OCI-M2 (cell line): ENCODE data around the gene LIMCH1.
"Not testable (repeated sequence)": the region's sequence is repeated elsewhere in the genome, so short reads cannot be mapped to it uniquely, and the experiment has no call there.

ENCODE experiments used
- DNase-seq: peaks from one replicate; lab custom pipeline; 2025; ENCODE audit not compliant: unreplicated experiment; lab: John Stamatoyannopoulos, UW

The LIMCH1 gene, protein sequence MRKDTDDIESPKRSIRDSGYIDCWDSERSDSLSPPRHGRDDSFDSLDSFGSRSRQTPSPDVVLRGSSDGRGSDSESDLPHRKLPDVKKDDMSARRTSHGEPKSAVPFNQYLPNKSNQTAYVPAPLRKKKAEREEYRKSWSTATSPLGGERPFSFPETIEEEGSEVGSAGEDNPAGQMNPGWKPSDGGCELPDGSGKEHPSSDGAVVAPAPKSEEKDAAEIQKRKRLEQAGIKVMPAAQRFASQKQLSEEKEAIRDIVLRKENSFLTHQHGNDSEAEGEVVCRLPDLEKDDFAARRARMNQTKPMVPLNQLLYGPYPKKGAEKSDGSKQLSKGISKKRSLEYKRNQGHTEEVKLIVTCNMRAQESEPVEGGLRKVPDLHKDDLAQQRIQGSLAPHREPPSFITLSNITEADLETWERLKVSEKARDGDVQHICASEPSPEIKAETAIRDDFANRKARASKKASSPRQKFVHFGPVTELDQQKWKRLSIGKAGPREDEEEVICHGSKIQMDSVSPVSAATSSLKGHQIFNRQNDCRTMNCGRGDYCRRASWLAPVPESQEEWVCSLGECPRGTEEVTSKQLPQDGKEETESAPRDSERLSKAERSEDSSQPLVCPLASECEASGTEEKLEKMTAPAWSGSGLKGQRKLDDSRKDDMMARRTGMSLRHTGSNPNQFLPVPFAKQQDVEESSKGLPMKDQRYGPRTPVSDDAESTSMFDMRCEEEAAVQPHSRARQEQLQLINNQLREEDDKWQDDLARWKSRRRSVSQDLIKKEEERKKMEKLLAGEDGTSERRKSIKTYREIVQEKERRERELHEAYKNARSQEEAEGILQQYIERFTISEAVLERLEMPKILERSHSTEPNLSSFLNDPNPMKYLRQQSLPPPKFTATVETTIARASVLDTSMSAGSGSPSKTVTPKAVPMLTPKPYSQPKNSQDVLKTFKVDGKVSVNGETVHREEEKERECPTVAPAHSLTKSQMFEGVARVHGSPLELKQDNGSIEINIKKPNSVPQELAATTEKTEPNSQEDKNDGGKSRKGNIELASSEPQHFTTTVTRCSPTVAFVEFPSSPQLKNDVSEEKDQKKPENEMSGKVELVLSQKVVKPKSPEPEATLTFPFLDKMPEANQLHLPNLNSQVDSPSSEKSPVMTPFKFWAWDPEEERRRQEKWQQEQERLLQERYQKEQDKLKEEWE (N-terminal part only)

DNA sequence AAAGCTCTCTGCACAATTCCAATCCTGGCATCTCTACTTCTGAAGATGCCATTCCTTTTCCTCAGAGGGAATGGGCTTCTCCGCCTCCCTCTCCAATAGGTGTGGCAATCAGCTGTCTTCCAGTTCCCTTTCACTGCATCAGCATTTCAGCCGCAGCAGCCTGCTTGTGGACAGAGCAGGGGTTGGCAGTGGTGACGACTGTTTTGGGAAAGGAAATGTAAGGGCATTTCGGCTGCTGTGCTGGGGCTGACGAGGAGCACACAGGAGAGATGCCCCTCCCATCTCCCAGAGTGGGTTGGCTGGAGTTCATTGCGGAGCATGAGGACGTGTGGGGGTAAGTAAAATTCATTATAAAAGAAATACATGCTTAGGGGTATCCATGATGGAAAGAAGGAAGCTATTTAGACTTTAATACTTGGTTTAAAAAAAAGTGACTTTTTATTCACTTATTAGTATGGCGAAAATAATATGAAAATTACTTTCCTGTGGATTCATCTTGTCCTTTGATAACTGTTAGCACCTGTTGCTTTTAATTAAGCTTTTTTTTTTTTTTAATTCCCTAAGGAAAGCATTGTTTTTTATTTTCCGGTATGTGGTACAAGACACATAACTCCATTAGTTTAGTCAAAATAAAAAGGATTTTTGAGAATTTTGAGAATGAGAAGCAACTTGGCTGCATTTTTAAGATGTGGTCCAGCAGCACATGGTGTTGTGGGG, at the start of gene LIMCH1:
Gene LIMCH1, plus strand, starts transcription at position 141 of the 717 bp plus-strand sequence. CDS start 67,839 bp downstream, outside the sequence.
- no peak for DNase-seq

DNA sequence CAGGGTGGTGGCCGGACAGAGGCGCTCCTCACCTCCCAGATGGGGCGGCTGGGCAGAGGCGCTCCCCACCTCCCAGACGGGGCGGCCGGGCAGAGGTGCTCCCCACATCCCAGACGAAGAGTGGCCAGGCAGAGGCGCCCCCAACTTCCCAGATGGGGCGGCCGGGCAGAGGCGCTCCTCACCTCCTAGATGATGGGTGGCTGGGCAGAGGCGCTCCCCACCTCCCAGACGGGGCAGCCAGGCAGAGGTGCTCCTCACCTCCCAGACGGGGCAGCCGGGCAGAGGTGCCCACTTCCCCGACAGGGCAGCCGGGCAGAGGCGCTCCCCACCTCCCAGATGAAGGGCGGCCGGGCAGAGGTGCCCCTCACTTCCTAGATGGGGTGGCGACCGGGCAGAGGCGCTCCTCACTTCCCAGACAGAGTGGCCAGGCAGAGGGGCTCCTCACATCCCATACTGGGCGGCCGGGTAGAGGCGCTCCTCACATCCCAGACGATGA, 46.8 kb upstream of the LIMCH1 start:
- not testable (repeated sequence) for DNase-seq

DNA sequence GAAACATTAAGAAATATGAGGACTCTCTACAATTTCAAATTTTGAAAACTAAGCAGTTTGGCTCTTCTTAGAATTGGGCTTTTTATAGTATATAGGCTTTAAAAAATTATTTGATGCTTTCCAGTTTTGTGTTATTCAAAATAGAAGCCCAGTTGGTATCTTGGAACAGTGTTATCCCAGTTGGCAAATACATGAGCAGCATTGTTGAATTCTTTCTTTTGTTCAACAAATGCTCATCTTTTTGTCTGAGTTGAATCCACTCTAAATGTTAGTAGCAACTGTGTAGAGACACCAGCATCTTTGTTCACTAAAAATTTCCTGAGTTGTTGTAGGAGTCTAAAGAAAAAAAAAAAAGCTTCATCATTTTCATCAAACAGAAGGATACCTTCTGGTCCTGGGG, 41.0 kb upstream of the LIMCH1 start:
- no peak for DNase-seq

DNA sequence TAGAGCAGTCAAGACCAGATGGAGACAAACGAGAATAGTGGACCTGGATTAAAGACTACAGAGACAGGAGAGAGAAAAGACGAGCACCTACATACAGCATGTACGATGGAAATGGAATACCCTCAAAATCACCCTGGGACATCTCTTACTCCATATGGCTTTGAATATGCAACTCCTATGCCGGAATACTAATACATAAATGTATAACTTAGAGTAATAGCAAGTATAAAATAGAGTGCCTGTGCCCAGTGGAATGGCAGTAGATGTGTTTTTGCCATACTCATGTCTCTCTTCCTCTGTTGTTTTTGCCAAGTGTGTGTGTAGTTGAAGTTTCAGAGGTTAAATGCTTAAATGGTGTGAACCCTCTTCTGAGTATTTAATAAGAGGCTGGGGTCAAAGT, 39.8 kb upstream of the LIMCH1 start:
- DNase-seq: no peak

DNA sequence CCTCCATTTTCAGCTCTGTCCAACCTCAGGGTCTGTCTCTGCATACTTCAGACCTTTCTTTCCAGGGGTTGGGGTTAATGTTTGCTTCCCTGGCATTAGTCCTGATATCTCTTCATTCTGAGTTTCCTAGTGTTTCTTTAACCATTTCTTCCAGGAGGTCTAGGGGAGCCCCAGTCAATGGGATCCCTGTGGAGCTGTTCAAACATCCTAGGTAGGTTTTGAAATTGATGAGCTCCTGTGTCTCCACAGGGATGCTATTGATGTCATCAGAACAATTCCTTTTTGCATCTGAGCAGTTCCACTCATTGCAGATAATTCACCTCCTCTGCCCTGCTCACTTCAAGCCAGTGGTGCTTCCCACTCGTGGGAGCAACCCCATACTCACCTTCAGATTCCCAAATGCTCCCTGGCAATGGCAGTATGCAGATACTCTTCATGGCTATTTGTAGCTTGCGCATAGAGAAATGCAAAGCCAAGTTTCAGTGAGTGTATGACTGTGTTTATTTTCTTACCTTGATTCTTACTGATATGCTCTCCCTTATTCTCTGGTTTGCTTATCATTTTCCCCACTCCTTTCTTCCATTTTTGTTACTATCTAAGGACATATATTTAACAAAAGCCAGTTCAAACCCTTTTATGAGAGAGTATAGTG, 33.7 kb upstream of the LIMCH1 start:
- DNase-seq: no peak

DNA sequence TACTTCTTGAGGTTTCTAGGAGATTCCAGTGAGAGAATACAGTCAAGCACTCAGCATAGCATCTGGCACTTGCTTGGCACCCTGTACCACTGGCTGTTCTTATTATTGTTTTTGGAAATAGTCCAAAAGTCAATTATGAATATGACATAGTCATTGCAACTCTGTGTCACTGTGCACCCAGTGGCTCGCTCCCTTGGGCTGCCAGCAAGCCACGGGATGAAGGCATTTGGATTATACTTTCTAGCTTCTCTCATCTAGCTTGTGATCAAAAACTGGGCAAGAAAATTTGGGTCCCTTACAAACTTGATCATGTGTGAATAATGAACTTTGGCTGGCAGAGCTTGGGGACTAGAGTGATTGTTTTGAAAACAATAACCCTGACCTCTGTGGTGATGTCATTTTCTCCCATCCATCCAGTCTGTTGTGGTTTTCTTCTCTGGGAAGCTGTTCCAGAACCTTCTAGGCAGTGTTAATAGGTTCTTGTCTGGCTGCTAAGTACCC, 32.7 kb upstream of the LIMCH1 start:
- no peak for DNase-seq

DNA sequence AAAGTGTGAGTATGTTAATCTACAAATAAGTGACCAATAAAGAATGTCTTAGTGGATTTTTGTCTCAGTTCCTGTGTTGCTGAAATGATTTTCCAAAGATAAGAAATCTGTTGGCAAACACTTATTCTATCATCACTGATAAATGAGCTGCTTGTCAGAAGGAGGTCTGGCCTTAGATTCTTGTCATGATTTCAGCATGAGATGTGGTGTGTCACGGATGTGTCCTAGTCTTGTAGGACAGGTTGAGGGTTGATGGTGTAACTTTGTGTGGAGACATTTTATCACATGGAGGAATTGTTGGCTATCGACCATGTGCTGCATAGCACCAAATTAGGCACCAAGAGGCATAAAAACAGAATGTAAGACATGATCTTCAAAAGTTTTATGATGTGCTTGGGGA, 31.8 kb upstream of the LIMCH1 start:
- DNase-seq: no peak

DNA sequence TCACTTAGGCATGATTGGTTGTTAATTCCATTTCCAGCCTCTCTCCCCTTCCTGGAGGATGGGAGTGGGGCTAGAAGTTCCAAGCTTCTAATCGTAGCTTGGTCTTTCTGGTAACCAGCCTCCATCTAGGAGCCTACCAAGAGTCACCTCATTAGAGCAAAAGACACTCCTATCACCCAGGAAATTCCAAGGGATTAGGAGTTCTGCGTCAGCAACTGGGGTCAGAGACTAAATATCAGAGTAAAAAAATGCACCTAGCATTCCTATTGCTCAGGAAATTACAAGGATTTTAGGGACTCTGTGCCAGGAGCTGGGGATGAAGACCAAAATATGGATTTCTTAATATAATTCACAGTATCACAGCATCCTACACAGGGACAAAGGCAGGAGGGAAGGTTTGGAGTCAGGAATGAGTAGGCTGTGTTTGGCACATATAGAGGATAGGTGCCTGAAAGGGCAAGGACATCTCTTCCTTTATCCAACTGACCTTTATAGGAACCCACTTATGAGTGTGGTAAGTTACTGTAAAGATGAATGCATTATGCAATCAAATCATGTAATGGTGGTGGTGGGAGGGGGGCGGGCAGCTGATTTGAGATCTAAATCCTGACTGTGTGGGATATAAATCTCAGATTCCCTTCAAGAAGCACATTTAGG, 30.5 kb upstream of the LIMCH1 start:
- DNase-seq: no peak

DNA sequence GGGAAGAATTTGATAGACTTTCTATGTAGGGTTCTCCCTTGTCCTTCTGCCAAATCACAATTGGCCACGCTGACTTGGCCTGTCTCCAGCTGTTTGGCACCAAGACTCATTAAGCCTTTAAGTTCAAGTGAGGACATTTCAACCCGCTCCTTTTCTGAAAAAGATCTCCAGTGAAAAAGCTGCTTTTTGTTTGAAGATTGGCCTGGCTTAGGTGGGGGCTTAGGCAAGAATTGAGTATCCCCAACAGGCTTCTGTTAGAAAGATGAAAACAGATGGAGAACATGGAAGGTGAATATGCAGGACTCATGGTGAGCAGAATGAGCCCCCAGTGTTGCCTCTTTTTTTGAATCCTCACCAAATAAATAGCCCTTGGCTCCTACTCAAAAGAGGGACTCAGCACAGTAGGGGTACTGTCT, 28.5 kb upstream of the LIMCH1 start:
- no peak for DNase-seq

DNA sequence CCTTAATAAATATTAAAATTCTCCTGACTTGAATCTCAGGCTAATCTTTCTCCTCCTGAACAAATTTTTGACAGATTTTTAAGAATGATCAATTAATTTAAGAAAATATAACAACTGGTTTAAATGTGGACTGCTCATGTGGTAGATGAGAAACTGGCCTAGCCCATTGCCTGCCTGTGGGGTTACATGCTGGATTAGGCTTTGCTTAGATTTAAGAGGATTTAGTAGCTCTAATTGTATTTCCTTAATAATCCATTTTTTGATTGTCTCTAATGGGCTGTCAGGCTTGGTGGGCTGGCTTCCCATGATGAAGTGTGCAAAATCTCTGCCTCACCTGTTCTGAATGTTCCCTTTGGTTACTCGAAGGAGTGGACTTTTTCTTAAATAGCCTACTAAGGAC, 27.8 kb upstream of the LIMCH1 start:
- DNase-seq: no peak

DNA sequence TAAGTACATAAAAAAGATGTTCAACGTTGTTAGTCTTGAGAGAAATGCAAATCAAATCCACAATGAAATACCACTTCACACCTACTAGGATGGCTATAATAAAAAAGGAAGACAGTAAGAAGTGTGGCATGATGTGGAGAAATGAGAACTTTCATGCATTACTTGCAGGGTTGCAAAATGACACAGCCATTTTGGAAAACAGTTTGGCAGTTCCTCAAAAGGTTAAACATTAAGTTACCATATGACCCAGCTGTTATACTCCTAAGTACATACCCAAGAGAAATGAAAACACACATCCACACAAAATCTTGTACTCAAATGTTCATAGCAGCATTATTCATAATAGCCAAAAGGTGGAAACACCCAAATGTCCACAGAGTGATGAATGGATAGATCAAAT, 25.8 kb upstream of the LIMCH1 start:
- no peak for DNase-seq

DNA sequence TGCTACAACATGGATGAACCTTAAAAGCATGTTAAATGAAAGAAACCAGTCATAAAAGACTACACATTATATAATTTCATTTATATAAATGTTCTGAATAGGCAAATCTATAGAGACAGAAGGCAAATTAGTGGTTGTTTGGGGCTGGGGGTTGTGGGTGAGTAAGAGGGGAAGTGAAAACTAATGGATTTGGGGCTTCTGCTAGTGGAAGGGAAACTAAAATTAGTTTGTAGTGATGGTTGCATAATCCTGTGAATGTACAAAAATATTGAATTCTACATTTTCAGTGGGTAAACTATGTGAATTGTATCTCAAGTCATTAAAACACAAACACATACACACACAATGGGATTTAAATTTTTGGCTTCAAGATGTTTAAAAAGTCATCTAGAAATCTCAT, 25.4 kb upstream of the LIMCH1 start:
- no peak for DNase-seq

DNA sequence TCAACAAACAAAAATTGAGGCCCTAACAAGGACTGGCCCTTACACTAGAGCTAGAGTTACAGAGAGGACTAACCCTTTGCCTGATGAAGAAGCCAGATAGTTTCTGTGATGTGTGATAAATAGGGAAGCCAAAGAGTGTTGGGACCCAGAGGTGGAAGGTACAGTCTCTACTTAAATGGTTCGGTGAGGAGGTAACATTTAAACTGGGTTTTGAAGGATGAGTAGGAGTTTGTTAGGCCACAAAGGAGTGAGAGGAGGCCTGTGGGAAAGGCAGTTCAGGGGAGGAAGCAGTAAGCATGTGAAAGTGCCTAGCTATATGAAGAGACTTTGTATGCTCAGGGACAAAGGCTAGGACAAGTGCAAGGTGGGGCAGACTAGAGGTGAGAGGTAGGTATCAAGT, 23.8 kb upstream of the LIMCH1 start:
- no peak for DNase-seq

DNA sequence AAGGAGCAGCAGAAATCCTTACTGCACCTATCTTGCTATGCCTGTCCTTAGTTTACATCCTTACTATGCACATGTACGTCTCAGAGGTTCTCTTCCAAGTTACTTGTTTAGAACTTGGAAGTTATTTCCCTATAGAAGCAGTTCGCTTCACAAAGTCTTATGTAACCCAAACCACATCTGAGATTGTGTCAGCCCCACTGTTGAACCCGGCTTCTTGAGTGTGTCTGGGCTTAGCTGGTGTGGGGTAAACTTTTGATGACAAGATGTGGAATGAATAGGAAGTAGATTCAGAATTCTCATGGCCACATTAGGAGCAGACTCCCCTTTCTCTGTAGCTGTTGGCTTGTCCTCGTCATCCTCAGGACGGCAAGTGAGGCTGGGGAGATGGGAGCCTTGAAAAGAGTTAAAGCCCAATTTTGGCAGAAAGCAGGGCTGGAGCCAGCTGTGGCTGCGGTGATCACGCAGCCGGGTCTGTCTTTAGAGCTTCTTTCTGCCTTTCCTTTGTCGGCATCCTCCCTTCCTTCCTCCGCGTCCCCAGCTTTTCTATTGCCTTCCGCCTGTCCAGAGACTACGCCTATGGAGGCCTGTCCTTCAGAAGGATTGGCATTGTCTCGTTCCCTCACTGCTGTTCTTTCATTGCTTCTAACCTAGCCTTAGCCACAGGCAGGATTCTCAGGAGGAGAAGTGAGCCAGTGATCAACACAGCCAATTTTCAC, 23.0 kb upstream of the LIMCH1 start:
- DNase-seq: no peak

DNA sequence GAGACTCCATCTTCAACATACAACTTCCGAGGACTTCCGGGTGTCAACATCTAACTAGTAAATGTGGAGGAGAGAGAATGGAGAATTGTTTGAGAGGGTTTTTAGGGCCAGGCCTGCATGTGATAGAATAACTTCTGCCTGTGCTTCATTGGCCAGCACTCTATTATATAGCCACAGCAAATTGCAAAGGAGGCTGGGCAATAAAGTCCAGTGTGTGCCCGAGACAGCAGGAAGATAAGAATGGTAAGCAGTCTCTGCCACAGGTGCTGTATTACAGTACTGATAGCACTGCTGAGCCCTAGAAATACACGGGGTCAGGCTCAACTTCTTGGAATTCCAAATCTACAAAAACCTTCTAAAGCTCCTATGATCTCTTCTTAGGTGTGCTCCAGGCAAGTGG, 20.8 kb upstream of the LIMCH1 start:
- DNase-seq: no peak

DNA sequence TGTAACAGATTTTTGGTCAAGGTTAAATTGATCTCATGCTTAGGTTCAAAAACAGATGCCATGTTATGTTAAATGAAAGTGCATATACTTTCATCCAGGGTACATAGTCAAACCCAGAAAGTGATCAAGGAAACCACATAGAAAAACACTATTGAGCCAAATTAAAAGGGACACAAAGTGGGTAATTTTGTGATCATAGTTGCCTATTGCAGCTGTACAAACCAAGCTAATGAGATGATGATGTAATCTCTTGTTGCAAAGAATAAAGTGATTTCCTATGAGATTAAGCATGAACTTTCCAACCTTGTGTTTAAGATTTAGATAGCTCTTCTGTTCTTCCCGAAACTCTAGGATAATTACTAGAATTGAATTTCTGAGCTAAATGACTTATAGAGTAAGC, 20.2 kb upstream of the LIMCH1 start:
- no peak for DNase-seq

DNA sequence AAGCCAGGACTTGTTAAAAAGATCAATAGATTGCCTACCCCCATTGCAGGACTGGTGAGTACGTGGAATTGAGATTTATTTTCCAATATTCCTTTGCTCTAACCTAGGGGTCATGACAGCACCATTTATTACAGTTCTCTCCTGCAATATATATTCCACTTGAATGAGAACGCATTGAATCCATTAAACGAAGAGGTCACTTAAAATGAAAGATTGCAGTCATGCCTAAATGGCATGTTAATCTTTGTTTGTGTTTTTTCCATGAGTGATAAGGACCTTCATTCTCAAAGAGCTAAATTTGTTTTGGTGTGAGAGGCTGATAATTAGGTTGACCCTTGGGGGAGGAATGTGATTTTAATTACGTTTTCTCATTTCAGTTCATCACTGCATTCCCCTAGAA, 13.5 kb upstream of the LIMCH1 start:
- DNase-seq: no peak

DNA sequence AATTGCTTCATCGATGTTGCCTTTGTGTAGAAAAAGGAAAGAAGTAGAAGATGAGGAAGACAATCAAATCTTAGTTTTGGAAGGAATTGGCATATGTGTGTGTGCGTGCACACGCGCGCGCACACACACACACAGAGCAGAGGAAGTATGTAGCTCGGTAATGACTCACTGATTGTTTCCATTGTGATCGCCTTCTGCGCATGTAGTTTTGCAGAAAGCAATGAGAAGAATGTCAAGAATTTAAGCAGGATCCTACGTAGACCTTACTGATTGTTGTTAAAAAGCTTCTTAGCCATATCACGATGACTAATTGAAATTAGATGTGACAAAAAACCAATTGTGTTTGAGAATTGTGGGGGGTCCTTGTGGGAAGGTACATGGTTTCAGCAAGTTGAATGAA, 12.8 kb upstream of the LIMCH1 start:
- DNase-seq: no peak

DNA sequence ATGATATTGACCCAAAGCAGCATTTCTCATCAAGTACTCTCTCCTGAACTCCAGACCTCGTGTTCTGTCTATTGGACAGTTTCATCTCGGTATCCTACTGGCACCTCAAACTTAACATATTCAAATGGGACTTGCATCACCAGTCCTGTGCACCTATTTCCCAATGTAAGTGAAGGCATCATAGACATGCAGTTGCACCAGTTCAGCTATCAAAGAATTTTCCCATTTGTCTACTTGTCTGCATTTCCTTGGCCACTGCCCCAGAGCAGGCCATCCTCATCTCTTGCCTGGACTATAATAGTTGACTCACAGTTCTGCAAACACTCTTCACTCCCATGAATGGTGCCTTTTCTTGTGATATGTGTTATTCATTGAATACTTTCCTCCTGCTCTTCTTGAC, 11.3 kb upstream of the LIMCH1 start:
- no peak for DNase-seq
